ENCODE data around the gene IL31. TPM values are rescaled to one million over a fixed set of nuclear protein-coding genes. Genes with fewer than 3 reads are reported as not detected.

IL31 gene
- total RNA-seq, 6 donors from 2014 or later: not detected

GRCh38 chr12:122138616-122139015, 35.4 kb downstream of the IL31 start:
- WGBS, 2 donors: 86 to 93% methylated on average over 11 of the region's 11 CpGs
- no peak for TF ChIP-seq POLR2AphosphoS5 (IDR thresholded peaks at IDR 0.05)
- TF ChIP-seq, protein P1, sequence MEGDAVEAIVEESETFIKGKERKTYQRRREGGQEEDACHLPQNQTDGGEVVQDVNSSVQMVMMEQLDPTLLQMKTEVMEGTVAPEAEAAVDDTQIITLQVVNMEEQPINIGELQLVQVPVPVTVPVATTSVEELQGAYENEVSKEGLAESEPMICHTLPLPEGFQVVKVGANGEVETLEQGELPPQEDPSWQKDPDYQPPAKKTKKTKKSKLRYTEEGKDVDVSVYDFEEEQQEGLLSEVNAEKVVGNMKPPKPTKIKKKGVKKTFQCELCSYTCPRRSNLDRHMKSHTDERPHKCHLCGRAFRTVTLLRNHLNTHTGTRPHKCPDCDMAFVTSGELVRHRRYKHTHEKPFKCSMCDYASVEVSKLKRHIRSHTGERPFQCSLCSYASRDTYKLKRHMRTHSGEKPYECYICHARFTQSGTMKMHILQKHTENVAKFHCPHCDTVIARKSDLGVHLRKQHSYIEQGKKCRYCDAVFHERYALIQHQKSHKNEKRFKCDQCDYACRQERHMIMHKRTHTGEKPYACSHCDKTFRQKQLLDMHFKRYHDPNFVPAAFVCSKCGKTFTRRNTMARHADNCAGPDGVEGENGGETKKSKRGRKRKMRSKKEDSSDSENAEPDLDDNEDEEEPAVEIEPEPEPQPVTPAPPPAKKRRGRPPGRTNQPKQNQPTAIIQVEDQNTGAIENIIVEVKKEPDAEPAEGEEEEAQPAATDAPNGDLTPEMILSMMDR (IDR thresholded peaks at IDR 0.05): no peak
- TF ChIP-seq POLR2A (IDR thresholded peaks at IDR 0.05): no peak
- no peak for TF ChIP-seq EP300 (IDR thresholded peaks at IDR 0.05)
- no peak overlapping the region for H3K27ac ChIP-seq
- peaks cover 11 to 94% (median 80%) of the 10 kb centered on the region in 4 donors for H3K36me3 ChIP-seq
- no peaks in the 10 kb centered on the region for H3K9me3 ChIP-seq
- H3K4me3 ChIP-seq: no peak overlapping the region
- no peak for ATAC-seq (ENCODE audit: low FRiP score in 2 of 2)
- H3K27me3 ChIP-seq: no peaks in the 10 kb centered on the region
- H3K4me1 ChIP-seq: no peaks in the 10 kb centered on the region
- DNase-seq: no peak

DNA sequence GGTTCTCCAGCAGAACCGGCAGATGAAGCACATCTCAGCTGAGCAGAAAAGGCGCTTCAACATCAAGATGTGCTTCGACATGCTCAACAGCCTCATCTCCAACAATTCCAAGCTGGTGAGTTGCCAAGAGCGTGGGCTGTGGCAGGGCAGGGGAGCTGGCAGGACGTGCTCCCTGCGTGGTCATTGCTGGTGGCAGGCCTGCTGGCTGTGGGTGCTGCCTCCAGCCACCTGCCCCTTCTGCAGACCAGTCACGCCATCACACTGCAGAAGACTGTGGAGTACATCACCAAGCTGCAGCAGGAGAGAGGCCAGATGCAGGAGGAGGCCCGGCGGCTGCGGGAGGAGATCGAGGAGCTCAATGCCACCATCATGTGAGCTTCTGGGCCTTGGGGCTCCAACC, 35.8 kb downstream of the IL31 start:
- WGBS, 2 donors: 89 to 93% methylated on average over 3 to 5 of the region's 11 CpGs
- no peak for ATAC-seq (ENCODE audit: low FRiP score in 2 of 2)
- peaks cover 14 to 94% (median 81%) of the 10 kb centered on the region in 4 donors for H3K36me3 ChIP-seq
- no peaks in the 10 kb centered on the region for H3K27me3 ChIP-seq
- H3K9me3 ChIP-seq: no peaks in the 10 kb centered on the region
- no peak for DNase-seq
- H3K4me1 ChIP-seq: no peaks in the 10 kb centered on the region
- TF ChIP-seq, protein P1 (IDR thresholded peaks at IDR 0.05): no peak
- no peak for TF ChIP-seq EP300 (IDR thresholded peaks at IDR 0.05)
- H3K4me3 ChIP-seq: no peak overlapping the region
- no peak overlapping the region for H3K27ac ChIP-seq

GRCh38 chr12:122137681-122138080, 36.3 kb downstream of the IL31 start:
- H3K36me3 ChIP-seq: peaks cover 19 to 94% (median 81%) of the 10 kb centered on the region in 4 donors
- H3K27me3 ChIP-seq: no peaks in the 10 kb centered on the region
- DNase-seq (no peak), ATAC-seq (ENCODE audit: low FRiP score in 2 of 2) (no peak)
- no peak overlapping the region for H3K27ac ChIP-seq
- H3K9me3 ChIP-seq: no peaks in the 10 kb centered on the region
- 75 to 86% methylated on average over 8 to 11 of the region's 11 CpGs for WGBS, 2 donors
- no peak overlapping the region for H3K4me3 ChIP-seq
- no peak for TF ChIP-seq EP300 (IDR thresholded peaks at IDR 0.05)
- TF ChIP-seq POLR2A (IDR thresholded peaks at IDR 0.05): no peak
- TF ChIP-seq, protein P1 (IDR thresholded peaks at IDR 0.05): no peak
- TF ChIP-seq POLR2AphosphoS5 (IDR thresholded peaks at IDR 0.05): no peak
- no peaks in the 10 kb centered on the region for H3K4me1 ChIP-seq

DNA sequence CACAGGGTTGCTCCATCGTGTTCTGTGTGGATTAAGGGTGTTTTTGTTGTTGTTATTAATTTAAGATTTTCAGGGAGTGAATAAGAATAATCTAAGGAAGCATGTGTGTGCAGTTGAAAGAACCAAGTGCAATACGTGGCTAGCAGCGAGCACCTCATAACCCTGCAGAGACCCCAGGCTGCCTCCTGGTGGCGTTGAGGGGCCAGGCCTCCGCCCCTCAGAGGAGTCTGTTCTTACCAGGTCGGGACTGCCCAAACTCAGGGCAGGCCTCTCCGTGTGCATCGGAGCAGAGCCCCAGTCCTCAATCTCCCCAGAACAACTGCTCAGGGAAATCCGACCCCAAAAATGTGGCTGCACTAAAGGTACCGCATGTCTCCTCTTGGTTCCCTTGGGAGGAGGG, 36.8 kb downstream of the IL31 start:
- 77 to 90% methylated on average over 5 to 10 of the region's 10 CpGs for WGBS, 2 donors
- no peak for DNase-seq
- no peak overlapping the region for H3K4me3 ChIP-seq
- H3K36me3 ChIP-seq: peaks cover 23 to 94% (median 81%) of the 10 kb centered on the region in 4 donors
- H3K4me1 ChIP-seq: no peaks in the 10 kb centered on the region
- no peak for ATAC-seq (ENCODE audit: low FRiP score in 2 of 2)
- no peak for TF ChIP-seq POLR2A (IDR thresholded peaks at IDR 0.05)
- no peak overlapping the region for H3K27ac ChIP-seq
- H3K27me3 ChIP-seq: no peaks in the 10 kb centered on the region
- no peaks in the 10 kb centered on the region for H3K9me3 ChIP-seq

DNA sequence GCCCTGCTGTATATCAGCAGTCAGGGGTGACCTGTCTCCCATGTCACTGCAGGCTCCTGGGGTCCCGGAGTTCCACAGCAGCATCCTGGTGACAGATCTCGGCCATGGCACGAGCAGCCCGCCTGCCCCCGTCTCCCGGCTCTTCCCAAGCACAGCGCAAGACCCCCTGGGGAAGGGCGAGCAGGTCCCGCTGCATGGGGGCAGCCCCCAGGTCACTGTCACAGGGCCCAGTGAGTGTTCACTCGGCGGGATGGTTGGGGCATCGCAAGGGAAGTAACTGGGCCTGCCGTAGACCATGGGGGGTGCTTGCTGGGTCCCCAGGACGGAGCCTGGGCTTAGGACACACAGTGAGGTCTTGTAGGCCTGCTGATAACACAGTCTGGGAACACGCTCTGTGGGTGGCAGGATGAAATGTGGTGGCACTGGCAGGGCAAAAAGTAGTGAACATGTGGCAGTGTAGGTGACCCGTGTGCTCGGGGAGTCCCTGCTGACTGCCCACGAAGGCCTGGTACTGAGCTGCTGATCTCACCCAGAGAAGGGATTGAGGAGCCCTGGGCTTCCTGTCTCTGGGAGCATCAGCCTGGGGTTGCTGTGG, 38.5 kb downstream of the IL31 start:
- Histone ChIP-seq H3K4me3 (no peak overlapping the region), H3K36me3 (peaks cover 24 to 94% (median 75%) of the 10 kb centered on the region in 4 donors), H3K27me3 (no peaks in the 10 kb centered on the region), H3K4me1 (no peaks in the 10 kb centered on the region), H3K9me3 (no peaks in the 10 kb centered on the region), H3K27ac (no peak overlapping the region)
- no peak for TF ChIP-seq EP300 (IDR thresholded peaks at IDR 0.05)
- TF ChIP-seq, protein P1 (IDR thresholded peaks at IDR 0.05): no peak
- no peak for TF ChIP-seq POLR2A (IDR thresholded peaks at IDR 0.05)
- TF ChIP-seq POLR2AphosphoS5 (IDR thresholded peaks at IDR 0.05): no peak
- DNase-seq (no peak), ATAC-seq (ENCODE audit: low FRiP score in 2 of 2) (no peak)
- WGBS, 2 donors: 95% methylated on average over 8 to 11 of the region's 18 CpGs

All from upper lobe of left lung (tissue), 6 donors.